ENCODE measurements around the gene MSRB1.

GRCh38 chr16:1918351-1919326, 24.4 kb downstream of the MSRB1 start, which contains the start of gene HS3ST6:
- TF ChIP-seq CTCF (conservative IDR thresholded peaks at IDR 0.05; ENCODE audit: low read length) (no peak), EZH2phosphoT487 (IDR thresholded peaks at IDR 0.05; ENCODE audit: borderline replicate concordance) (no peak)
